GM12878 (cell line): Measurements from ENCODE around the gene NUP214. TPM values are rescaled to one million over a fixed set of nuclear protein-coding genes. Genes with fewer than 3 reads are reported as not detected.
A peak's percentile ranks its signal among the peaks of the same experiment; 100 is the strongest.

Experiments used
- BMI1 ChIP-seq: fragments of 450-650 bp; IDR thresholded peaks from 2 replicates; pipeline ENCODE4 v1.6.1; 2016; ENCODE audit warnings: mild to moderate bottlenecking, moderate library complexity, borderline replicate concordance
- CBX3 ChIP-seq: fragments of 200-600 bp; sonication (generic); IDR thresholded peaks from 2 replicates; pipeline ENCODE4 v1.6.1; 2016; ENCODE audit warnings: low read depth, borderline replicate concordance
- CHD2 ChIP-seq: IDR thresholded peaks from 2 replicates; pipeline ENCODE4 v1.6.1; 2011; ENCODE audit warnings: low read depth, low read length, improper control_type of control experiment, borderline replicate concordance
- EGR1 ChIP-seq, 2 experiments: IDR thresholded peaks; 1 replicate in 1 of 2; 2 replicates in 1 of 2; pipeline ENCODE4 v1.6.1; 2011 to 2012; ENCODE audit warnings: low read depth in 2 of 2, low read length in 2 of 2, borderline replicate concordance in 1 of 2, mild to moderate bottlenecking in 1 of 2, moderate library complexity in 1 of 2
- EP300 ChIP-seq, 2 experiments: fragments of 150-350 bp in 1 of 2; IDR thresholded peaks; 2 replicates each; pipeline ENCODE4 v1.6.1; 2011 to 2012; ENCODE audit warnings: low read depth in 2 of 2, low read length in 2 of 2, borderline replicate concordance in 1 of 2, improper control_type of control experiment in 1 of 2, inconsistent platforms in 1 of 2; ENCODE audit not compliant: control insufficient read depth in 1 of 2
- EZH2 ChIP-seq: IDR thresholded peaks from 2 replicates; pipeline ENCODE4 v1.6.1; 2012; ENCODE audit warnings: low read depth, mild to moderate bottlenecking, control low read depth, inconsistent platforms, low read length, borderline replicate concordance; ENCODE audit not compliant: control insufficient read depth
- HDAC2 ChIP-seq: fragments of 200-600 bp; sonication (generic); IDR thresholded peaks from 2 replicates; pipeline ENCODE4 v1.6.1; 2017
- JUNB ChIP-seq: IDR thresholded peaks from 2 replicates; pipeline ENCODE4 v1.6.1; 2016; ENCODE audit warnings: antibody characterized with exemption, mild to moderate bottlenecking
- LARP7 ChIP-seq: fragments of 450-650 bp; IDR thresholded peaks from 2 replicates; pipeline ENCODE4 v1.6.1; 2017; ENCODE audit warnings: mild to moderate bottlenecking
- MTA3 ChIP-seq: IDR thresholded peaks from 2 replicates; pipeline ENCODE4 v1.6.1; 2012; ENCODE audit warnings: low read length, inconsistent platforms, borderline replicate concordance
- NBN ChIP-seq: fragments of 450-650 bp; IDR thresholded peaks from 2 replicates; pipeline ENCODE4 v1.6.1; 2016
- NFIC ChIP-seq: IDR thresholded peaks from 2 replicates; pipeline ENCODE4 v1.6.1; 2012; ENCODE audit warnings: low read depth, mild to moderate bottlenecking, inconsistent platforms, low read length, moderate library complexity
- NFYA ChIP-seq: IDR thresholded peaks from 2 replicates; pipeline ENCODE4 v1.6.1; 2011; ENCODE audit warnings: low read depth, mild to moderate bottlenecking, low read length, improper control_type of control experiment, borderline replicate concordance
- NFYB ChIP-seq: IDR thresholded peaks from 2 replicates; pipeline ENCODE4 v1.6.1; 2011; ENCODE audit warnings: low read depth, mild to moderate bottlenecking, low read length, improper control_type of control experiment, moderate library complexity; ENCODE audit not compliant: insufficient read depth
- POU2F2 ChIP-seq: IDR thresholded peaks from 3 replicates; pipeline ENCODE4 v1.6.1; 2011; ENCODE audit warnings: low read depth, mild to moderate bottlenecking, low read length, borderline replicate concordance
- RCOR1 ChIP-seq: conservative IDR thresholded peaks from 2 replicates; pipeline ENCODE4 v1.6.1; 2012; ENCODE audit warnings: low read depth, low read length, improper control_type of control experiment
- SREBF1 ChIP-seq: IDR thresholded peaks from 2 replicates; pipeline ENCODE4 v1.6.1; 2012; ENCODE audit warnings: mild to moderate bottlenecking, low read length
- ZBED1 ChIP-seq: IDR thresholded peaks from 2 replicates; pipeline ENCODE4 v1.6.1; 2016; ENCODE audit warnings: borderline replicate concordance
- ZSCAN29 ChIP-seq: fragments of 450-650 bp; IDR thresholded peaks from 2 replicates; pipeline ENCODE4 v1.6.1; 2017; ENCODE audit warnings: mild to moderate bottlenecking, moderate library complexity
- polyA plus RNA-seq, 11 experiments: library from polyadenylated mRNA; depleted of rRNA in 4 of 11; unstranded in 6 of 11; stranded (reverse) in 5 of 11; fragments of >200 nt; fragmentation: Nextera tagmentation in 4 of 11; fragmentation: Illumina TruSeq in 1 of 11; extraction: Ambion mirVana in 4 of 11; extraction: Trizol in 1 of 11; gene quantifications; 1 replicate in 1 of 11; 2 replicates in 10 of 11; pipeline versions ENCODE4 v1.2.1 to v1.2.3, GENCODE V29; 2011 to 2016; ENCODE audit warnings: inconsistent platforms in 2 of 11, missing spikeins in 2 of 11, low read depth in 1 of 11
- total RNA-seq, 4 experiments: library from RNA; depleted of rRNA in 3 of 4; stranded (reverse); fragments of >200 nt in 3 of 4; fragmentation: Illumina TruSeq in 1 of 4; extraction: Trizol in 1 of 4; gene quantifications; 2 replicates each; pipeline versions ENCODE4 v1.2.1 to v1.2.3, GENCODE V29; 2013 to 2021
- TF ChIP-seq, protein P1 (sequence below): fragments of 450-650 bp; IDR thresholded peaks from 2 replicates; pipeline ENCODE4 v1.6.1; 2018; ENCODE audit warnings: borderline replicate concordance, mild to moderate bottlenecking; ENCODE audit not compliant: partially characterized antibody
- TF ChIP-seq, protein P2 (sequence below): fragments of 450-650 bp; IDR thresholded peaks from 2 replicates; pipeline ENCODE4 v1.6.1; 2016; ENCODE audit warnings: mild to moderate bottlenecking
- TF ChIP-seq, protein P3 (sequence below): fragments of 450-650 bp; formaldehyde crosslinking; IDR thresholded peaks from 2 replicates; pipeline ENCODE4 v1.4.0; 2020; ENCODE audit warnings: mild to moderate bottlenecking, moderate library complexity

The NUP214 gene
- total and polyA plus RNA-seq, 10 of the 15 experiments (the other 5 are each of a cell fraction or from before 2014, with no cell fraction given): 11.7 to 53.8 (median 17.6) TPM

DNA sequence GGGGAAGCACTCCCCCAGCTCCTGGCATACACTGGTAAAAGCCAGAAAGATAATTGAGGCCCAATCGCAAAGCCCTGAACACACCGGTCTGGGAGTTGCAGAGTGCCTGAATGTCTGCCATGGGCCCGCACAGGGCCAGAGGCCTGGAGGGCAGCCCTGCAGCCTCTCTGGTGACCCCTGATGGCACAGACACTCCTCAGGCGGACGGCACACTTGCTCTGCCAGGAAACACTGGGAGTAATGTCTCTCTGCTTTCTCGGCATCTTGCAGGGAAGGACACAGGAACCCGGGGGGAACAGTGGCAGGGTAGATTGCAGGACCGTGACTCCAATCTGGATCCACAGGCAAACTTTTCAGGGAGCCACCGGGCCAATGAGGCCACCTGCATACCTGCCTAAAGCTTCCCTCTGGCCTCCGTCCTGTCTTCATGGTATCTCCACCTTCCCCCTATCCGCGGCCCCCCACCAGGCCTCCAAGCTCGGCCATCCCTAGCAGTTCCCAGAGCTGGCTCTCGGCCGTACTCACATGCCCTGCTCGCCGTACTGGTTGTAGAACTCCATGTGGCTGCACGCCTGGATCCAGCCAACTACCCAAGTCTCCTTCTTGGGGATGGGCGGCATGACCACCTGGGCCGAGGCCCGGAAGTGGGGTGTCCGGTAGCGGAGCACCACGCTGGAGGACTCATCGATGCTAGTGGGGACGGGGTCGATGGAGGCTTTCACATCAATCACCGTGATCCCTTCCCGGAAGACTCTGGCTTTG lies 150.1 kb downstream of the NUP214 start (continued):
- TF ChIP-seq, protein P1, sequence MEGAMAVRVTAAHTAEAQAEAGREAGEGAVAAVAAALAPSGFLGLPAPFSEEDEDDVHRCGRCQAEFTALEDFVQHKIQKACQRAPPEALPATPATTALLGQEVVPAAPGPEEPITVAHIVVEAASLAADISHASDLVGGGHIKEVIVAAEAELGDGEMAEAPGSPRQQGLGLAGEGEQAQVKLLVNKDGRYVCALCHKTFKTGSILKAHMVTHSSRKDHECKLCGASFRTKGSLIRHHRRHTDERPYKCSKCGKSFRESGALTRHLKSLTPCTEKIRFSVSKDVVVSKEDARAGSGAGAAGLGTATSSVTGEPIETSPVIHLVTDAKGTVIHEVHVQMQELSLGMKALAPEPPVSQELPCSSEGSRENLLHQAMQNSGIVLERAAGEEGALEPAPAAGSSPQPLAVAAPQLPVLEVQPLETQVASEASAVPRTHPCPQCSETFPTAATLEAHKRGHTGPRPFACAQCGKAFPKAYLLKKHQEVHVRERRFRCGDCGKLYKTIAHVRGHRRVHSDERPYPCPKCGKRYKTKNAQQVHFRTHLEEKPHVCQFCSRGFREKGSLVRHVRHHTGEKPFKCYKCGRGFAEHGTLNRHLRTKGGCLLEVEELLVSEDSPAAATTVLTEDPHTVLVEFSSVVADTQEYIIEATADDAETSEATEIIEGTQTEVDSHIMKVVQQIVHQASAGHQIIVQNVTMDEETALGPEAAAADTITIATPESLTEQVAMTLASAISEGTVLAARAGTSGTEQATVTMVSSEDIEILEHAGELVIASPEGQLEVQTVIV: no peak
- no peak for TF ChIP-seq CHD2
- no peak for TF ChIP-seq JUNB
- TF ChIP-seq RCOR1: no peak
- no peak for TF ChIP-seq EP300 (IDR thresholded peaks at IDR 0.05; ENCODE audit: borderline replicate concordance in 1 of 2, control insufficient read depth in 1 of 2, low read depth in 2 of 2, low read length in 2 of 2)
- TF ChIP-seq MTA3: no peak
- TF ChIP-seq, protein P2, sequence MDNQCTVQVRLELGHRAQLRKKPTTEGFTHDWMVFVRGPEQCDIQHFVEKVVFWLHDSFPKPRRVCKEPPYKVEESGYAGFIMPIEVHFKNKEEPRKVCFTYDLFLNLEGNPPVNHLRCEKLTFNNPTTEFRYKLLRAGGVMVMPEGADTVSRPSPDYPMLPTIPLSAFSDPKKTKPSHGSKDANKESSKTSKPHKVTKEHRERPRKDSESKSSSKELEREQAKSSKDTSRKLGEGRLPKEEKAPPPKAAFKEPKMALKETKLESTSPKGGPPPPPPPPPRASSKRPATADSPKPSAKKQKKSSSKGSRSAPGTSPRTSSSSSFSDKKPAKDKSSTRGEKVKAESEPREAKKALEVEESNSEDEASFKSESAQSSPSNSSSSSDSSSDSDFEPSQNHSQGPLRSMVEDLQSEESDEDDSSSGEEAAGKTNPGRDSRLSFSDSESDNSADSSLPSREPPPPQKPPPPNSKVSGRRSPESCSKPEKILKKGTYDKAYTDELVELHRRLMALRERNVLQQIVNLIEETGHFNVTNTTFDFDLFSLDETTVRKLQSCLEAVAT: peak; percentile 29; the same call in 1 of the 2 replicates
- TF ChIP-seq ZSCAN29: no peak
- TF ChIP-seq NBN: no peak
- no peak for TF ChIP-seq EGR1 (IDR thresholded peaks at IDR 0.05; ENCODE audit: borderline replicate concordance in 1 of 2, low read depth in 2 of 2, low read length in 2 of 2)
- no peak for TF ChIP-seq HDAC2
- TF ChIP-seq NFYB: no peak
- no peak for TF ChIP-seq LARP7
- TF ChIP-seq SREBF1: no peak
- TF ChIP-seq, protein P3, sequence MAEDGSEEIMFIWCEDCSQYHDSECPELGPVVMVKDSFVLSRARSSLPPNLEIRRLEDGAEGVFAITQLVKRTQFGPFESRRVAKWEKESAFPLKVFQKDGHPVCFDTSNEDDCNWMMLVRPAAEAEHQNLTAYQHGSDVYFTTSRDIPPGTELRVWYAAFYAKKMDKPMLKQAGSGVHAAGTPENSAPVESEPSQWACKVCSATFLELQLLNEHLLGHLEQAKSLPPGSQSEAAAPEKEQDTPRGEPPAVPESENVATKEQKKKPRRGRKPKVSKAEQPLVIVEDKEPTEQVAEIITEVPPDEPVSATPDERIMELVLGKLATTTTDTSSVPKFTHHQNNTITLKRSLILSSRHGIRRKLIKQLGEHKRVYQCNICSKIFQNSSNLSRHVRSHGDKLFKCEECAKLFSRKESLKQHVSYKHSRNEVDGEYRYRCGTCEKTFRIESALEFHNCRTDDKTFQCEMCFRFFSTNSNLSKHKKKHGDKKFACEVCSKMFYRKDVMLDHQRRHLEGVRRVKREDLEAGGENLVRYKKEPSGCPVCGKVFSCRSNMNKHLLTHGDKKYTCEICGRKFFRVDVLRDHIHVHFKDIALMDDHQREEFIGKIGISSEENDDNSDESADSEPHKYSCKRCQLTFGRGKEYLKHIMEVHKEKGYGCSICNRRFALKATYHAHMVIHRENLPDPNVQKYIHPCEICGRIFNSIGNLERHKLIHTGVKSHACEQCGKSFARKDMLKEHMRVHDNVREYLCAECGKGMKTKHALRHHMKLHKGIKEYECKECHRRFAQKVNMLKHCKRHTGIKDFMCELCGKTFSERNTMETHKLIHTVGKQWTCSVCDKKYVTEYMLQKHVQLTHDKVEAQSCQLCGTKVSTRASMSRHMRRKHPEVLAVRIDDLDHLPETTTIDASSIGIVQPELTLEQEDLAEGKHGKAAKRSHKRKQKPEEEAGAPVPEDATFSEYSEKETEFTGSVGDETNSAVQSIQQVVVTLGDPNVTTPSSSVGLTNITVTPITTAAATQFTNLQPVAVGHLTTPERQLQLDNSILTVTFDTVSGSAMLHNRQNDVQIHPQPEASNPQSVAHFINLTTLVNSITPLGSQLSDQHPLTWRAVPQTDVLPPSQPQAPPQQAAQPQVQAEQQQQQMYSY (CRISPR knock-in tag): no peak
- TF ChIP-seq NFYA: no peak
- no peak for TF ChIP-seq NFIC
- TF ChIP-seq ZBED1: no peak
- no peak for TF ChIP-seq POU2F2
- no peak for TF ChIP-seq CBX3
- TF ChIP-seq BMI1: no peak
- TF ChIP-seq EZH2: no peak
